ENCODE results near the gene KRT3. TPM values are rescaled to one million over a fixed set of nuclear protein-coding genes. Genes with fewer than 3 reads are reported as not detected.

The KRT3 gene
- total RNA-seq (2021) (not detected in 3 replicates), Bru-seq, nascent RNA (not detected)
- long read RNA-seq, experiment 1, result 0 reads
- long read RNA-seq, experiment 2, partial matches to known transcripts, result 1 of 1 reads
- long read RNA-seq, experiment 2, other reads (novel, unspliced or antisense), result 0 of 1 reads
- long read RNA-seq, experiment 3, result 0 reads

DNA sequence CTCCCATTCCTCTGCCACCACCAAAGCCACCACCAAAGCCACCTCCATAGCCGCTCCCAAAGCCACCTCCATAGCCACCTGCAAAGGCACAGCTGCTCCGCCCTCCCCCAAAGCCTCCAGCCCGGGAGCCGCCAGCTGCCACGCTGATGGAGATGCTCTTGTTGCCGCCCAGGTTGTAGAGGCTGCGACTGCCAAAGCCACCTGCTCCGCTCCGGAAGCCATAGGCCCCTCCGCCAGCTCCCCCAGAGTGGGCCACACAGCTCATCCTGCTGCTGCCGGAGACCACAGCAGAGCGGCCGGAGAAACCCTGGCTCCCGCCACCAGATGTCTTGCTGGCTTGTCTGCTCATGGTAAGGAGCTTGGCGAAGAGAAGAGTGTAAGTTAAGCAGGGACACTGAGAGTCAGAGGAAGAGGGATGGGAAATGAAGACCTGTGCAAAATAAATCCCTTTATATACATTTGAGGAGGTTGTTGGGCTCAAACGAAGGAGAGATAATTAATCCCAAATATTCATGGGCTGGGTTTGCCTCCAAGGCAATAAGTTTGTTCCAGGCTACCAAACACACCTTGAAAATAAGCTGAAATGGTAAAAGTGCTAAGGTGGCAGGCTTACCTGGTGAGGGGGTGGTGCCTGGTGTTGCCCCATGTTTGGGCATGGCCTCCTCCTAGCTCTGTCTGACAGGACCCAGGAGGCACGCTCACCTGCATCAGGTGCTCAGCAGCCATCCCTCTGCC is at the start of gene KRT3:
Gene KRT3, minus strand, starts transcription at position 424 of the 735 bp plus-strand sequence. Its CDS starts 75 bp downstream, at position 349.
- ATAC-seq, result no peak
- no peaks in the 10 kb centered on the region; the same call in 1 of the 2 replicates for H3K27me3 Mint-ChIP-seq (ENCODE audit: low read depth)
- no peak within 1 kb of the TSS for H3K27ac Mint-ChIP-seq
- H3K4me1 Mint-ChIP-seq, result peaks cover 18% of the 10 kb centered on the region
- ChIA-PET POLR2A (no interaction called here), CTCF (interaction anchor here (2.0 kb wide), 1 partner anchor 103 kb away, joined by 4 read pairs; no protein-coding TSS in a partner anchor)
- DNase-seq (ENCODE audit: low spot score), result no peak
- TF ChIP-seq E2F4 (CRISPR knock-in tag; IDR thresholded peaks at IDR 0.05; ENCODE audit: borderline replicate concordance, low read depth) (no peak), JAZF1 (CRISPR knock-in tag; IDR thresholded peaks at IDR 0.05) (no peak), FOXJ3 (CRISPR knock-in tag; IDR thresholded peaks at IDR 0.05; ENCODE audit: borderline replicate concordance) (no peak)
- H3K36me3 Mint-ChIP-seq, result no peaks in the 10 kb centered on the region
- 0 out of 2 replicates have a peak, but pooled peaks cover 3% of the 10 kb centered on the region for H3K9me3 Mint-ChIP-seq
- no peak within 1 kb of the TSS for H3K4me3 Mint-ChIP-seq

DNA sequence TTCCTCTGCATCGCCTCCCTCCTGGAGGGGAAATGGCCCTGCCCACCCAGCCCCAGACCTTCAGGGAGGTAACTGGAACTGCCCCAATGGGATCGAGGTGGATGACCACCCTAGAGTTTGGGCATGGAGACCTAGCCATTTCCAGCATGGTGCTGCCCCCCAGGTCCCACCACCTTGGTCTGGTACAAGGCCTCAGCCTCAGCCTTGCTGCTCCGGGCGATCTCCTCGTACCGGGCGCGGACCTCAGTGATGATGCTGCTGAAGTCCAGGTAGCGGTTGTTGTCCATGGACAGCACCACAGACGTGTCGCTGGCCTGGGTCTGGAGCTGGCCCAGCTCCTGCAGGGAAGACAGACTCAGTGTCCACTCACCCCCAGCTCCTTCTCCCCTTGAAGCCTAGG is 48.5 kb upstream of the KRT3 start:
- ChIA-PET POLR2A (interaction anchor here (0.5 kb wide), 1 partner anchor 93 kb away, joined by 3 read pairs; no protein-coding TSS in a partner anchor), CTCF (interaction anchor here (0.7 to 1.3 kb wide), 3 partner anchors 21 to 243 kb away, joined by 3 to 4 read pairs (median 4); no protein-coding TSS in a partner anchor)
- Mint-ChIP-seq H3K36me3 (no peaks in the 10 kb centered on the region), H3K27me3 (ENCODE audit: low read depth) (peaks cover 3% of the 10 kb centered on the region; the same call in 1 of the 2 replicates), H3K4me3 (no peak overlapping the region), H3K27ac (no peak overlapping the region), H3K4me1 (no peaks in the 10 kb centered on the region), H3K9me3 (no peaks in the 10 kb centered on the region)
- ATAC-seq (no peak), DNase-seq (ENCODE audit: low spot score) (no peak)
- TF ChIP-seq, protein P1, sequence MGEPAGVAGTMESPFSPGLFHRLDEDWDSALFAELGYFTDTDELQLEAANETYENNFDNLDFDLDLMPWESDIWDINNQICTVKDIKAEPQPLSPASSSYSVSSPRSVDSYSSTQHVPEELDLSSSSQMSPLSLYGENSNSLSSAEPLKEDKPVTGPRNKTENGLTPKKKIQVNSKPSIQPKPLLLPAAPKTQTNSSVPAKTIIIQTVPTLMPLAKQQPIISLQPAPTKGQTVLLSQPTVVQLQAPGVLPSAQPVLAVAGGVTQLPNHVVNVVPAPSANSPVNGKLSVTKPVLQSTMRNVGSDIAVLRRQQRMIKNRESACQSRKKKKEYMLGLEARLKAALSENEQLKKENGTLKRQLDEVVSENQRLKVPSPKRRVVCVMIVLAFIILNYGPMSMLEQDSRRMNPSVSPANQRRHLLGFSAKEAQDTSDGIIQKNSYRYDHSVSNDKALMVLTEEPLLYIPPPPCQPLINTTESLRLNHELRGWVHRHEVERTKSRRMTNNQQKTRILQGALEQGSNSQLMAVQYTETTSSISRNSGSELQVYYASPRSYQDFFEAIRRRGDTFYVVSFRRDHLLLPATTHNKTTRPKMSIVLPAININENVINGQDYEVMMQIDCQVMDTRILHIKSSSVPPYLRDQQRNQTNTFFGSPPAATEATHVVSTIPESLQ (CRISPR knock-in tag; IDR thresholded peaks at IDR 0.05), result no peak
- TF ChIP-seq E2F4 (CRISPR knock-in tag; IDR thresholded peaks at IDR 0.05; ENCODE audit: borderline replicate concordance, low read depth), result no peak

GRCh38 chr12:52839436-52840105 is 43.7 kb upstream of the KRT3 start:
- Mint-ChIP-seq H3K27me3 (ENCODE audit: low read depth) (peaks cover 5% of the 10 kb centered on the region; the same call in 1 of the 2 replicates), H3K4me3 (no peak overlapping the region), H3K4me1 (no peaks in the 10 kb centered on the region), H3K36me3 (no peaks in the 10 kb centered on the region), H3K9me3 (no peaks in the 10 kb centered on the region), H3K27ac (no peak overlapping the region)
- TF ChIP-seq FOXJ3 (CRISPR knock-in tag; IDR thresholded peaks at IDR 0.05; ENCODE audit: borderline replicate concordance), result no peak
- TF ChIP-seq, protein P2, sequence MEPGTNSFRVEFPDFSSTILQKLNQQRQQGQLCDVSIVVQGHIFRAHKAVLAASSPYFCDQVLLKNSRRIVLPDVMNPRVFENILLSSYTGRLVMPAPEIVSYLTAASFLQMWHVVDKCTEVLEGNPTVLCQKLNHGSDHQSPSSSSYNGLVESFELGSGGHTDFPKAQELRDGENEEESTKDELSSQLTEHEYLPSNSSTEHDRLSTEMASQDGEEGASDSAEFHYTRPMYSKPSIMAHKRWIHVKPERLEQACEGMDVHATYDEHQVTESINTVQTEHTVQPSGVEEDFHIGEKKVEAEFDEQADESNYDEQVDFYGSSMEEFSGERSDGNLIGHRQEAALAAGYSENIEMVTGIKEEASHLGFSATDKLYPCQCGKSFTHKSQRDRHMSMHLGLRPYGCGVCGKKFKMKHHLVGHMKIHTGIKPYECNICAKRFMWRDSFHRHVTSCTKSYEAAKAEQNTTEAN (CRISPR knock-in tag; IDR thresholded peaks at IDR 0.05), result no peak
- TF ChIP-seq NFYB (CRISPR knock-in tag; conservative IDR thresholded peaks at IDR 0.05; ENCODE audit: low read depth), result no peak
- no peak for TF ChIP-seq TP53 (CRISPR knock-in tag; IDR thresholded peaks at IDR 0.05)
- TF ChIP-seq IRF2 (CRISPR knock-in tag; IDR thresholded peaks at IDR 0.05; ENCODE audit: borderline replicate concordance, low read depth), result no peak
- TF ChIP-seq NR3C1 (CRISPR knock-in tag; conservative IDR thresholded peaks at IDR 0.05; ENCODE audit: low read depth), result no peak
- TF ChIP-seq, protein P3, sequence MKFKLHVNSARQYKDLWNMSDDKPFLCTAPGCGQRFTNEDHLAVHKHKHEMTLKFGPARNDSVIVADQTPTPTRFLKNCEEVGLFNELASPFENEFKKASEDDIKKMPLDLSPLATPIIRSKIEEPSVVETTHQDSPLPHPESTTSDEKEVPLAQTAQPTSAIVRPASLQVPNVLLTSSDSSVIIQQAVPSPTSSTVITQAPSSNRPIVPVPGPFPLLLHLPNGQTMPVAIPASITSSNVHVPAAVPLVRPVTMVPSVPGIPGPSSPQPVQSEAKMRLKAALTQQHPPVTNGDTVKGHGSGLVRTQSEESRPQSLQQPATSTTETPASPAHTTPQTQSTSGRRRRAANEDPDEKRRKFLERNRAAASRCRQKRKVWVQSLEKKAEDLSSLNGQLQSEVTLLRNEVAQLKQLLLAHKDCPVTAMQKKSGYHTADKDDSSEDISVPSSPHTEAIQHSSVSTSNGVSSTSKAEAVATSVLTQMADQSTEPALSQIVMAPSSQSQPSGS (CRISPR knock-in tag; IDR thresholded peaks at IDR 0.05; ENCODE audit: borderline replicate concordance, low read depth), result no peak
- no peak for TF ChIP-seq MLX (CRISPR knock-in tag; IDR thresholded peaks at IDR 0.05)
- CTCF ChIA-PET, result interaction anchor here (0.6 to 2.7 kb wide), 7 partner anchors 18 to 147 kb away, joined by 3 to 10 read pairs (median 4); no protein-coding TSS in a partner anchor
- POLR2A ChIA-PET, result no interaction called here
- DNase-seq (ENCODE audit: low spot score), result no peak
- no peak for ATAC-seq

All from WTC11 (cell line).